ENCODE data around the gene ANKRD13A.
A peak's percentile ranks its signal among the peaks of the same experiment; 100 is the strongest.
"Not testable (repeated sequence)": the region's sequence is repeated elsewhere in the genome, so short reads cannot be mapped to it uniquely, and the experiment has no call there.

ANKRD13A gene

GRCh38 chr12:110050927-110051326 is 51.7 kb downstream of the ANKRD13A start:
- no peak for DNase-seq

- not testable (repeated sequence) for DNase-seq
These were observed 56.4 kb downstream of the ANKRD13A start for GRCh38 chr12:110055375-110056352.

- DNase-seq, result not testable (repeated sequence)
These were observed 57.4 kb downstream of the ANKRD13A start for GRCh38 chr12:110056643-110057042.

GRCh38 chr12:110058875-110059615 is 59.8 kb downstream of the ANKRD13A start:
- DNase-seq, result no peak

GRCh38 chr12:110059651-110060000 is 60.4 kb downstream of the ANKRD13A start:
- DNase-seq, result no peak

- no peak for DNase-seq
These were observed 63.0 kb downstream of the ANKRD13A start for GRCh38 chr12:110062241-110062640.

GRCh38 chr12:110065540-110065939 is 66.3 kb downstream of the ANKRD13A start:
- no peak for DNase-seq

GRCh38 chr12:110067531-110067930 is 68.3 kb downstream of the ANKRD13A start:
- no peak for DNase-seq

GRCh38 chr12:110068115-110068514 is 68.9 kb downstream of the ANKRD13A start:
- not testable (repeated sequence) for DNase-seq

- DNase-seq, result no peak
These were observed 69.4 kb downstream of the ANKRD13A start for GRCh38 chr12:110068654-110069053.

GRCh38 chr12:110071504-110071903 is 72.3 kb downstream of the ANKRD13A start:
- no peak for DNase-seq

GRCh38 chr12:110071967-110072366 is 72.7 kb downstream of the ANKRD13A start:
- DNase-seq, result no peak

GRCh38 chr12:110072636-110073035 is 73.4 kb downstream of the ANKRD13A start:
- not testable (repeated sequence) for DNase-seq

- DNase-seq, result peak; percentile 84
These were observed 74.0 kb downstream of the ANKRD13A start for GRCh38 chr12:110073049-110073831.

GRCh38 chr12:110074089-110074488 is 74.9 kb downstream of the ANKRD13A start:
- no peak for DNase-seq

- DNase-seq, result no peak
These were observed 76.7 kb downstream of the ANKRD13A start for GRCh38 chr12:110075880-110076279.

GRCh38 chr12:110077800-110078199 is 78.6 kb downstream of the ANKRD13A start:
- DNase-seq, result no peak

GRCh38 chr12:110079477-110080400 is 80.5 kb downstream of the ANKRD13A start:
- no peak for DNase-seq

- DNase-seq, result no peak
These were observed 81.2 kb downstream of the ANKRD13A start for GRCh38 chr12:110080410-110080809.

- no peak for DNase-seq
These were observed 85.2 kb downstream of the ANKRD13A start for GRCh38 chr12:110084314-110085015.

- DNase-seq, result not testable (repeated sequence)
These were observed 89.0 kb downstream of the ANKRD13A start for GRCh38 chr12:110088216-110088615.

All from NCI-H2227 treated with DMSO at 0.1 percent for 48 hours (cell line).